B cell (primary cell): ENCODE results near the gene HTR7. TPM values are rescaled to one million over a fixed set of nuclear protein-coding genes. Genes with fewer than 3 reads are reported as not detected.

Experiments used
- ATAC-seq: fragments of 200-7000 bp; cut with Tn5 transposase; one replicate; pipeline ENCODE4 v1.10.0; 2021; ENCODE audit warnings: low read depth, mild to moderate bottlenecking, moderate number of reproducible peaks, moderate library complexity
- CTCF ChIA-PET: fragments of 350-600 bp; sonication (Branson Sonifier 250); formaldehyde crosslinking; loops from one replicate; lab custom pipeline; 2021; ENCODE audit warnings: antibody characterized with exemption, inconsistent platforms; lab: Charles Lee
- POLR2A ChIA-PET: fragments of 350-600 bp; sonication (Branson Sonifier 250); formaldehyde crosslinking; loops from one replicate; lab custom pipeline; 2021; ENCODE audit warnings: antibody characterized with exemption; lab: Charles Lee
- DNase-seq: peaks from one replicate; pipeline ENCODE4 v3.0.0; 2013
- H2AFZ ChIP-seq: 2 replicates; pipeline ENCODE4 v1.6.1; 2012; ENCODE audit warnings: mild to moderate bottlenecking, low read depth, low read length; ENCODE audit not compliant: insufficient read depth, poor library complexity, severe bottlenecking
- H3K27ac ChIP-seq, 2 donors: 1 replicate in 1 of 2; 2 replicates in 1 of 2; pipeline ENCODE4 v1.5.1; 2012 to 2013; ENCODE audit warnings: low read length in 2 of 2, mild to moderate bottlenecking in 2 of 2, moderate library complexity in 1 of 2
- H3K27me3 ChIP-seq, 4 experiments: fragments of 200-600 bp in 1 of 4; sonication (generic) in 1 of 4; replicated peaks in 1 of 4; 1 replicate in 2 of 4; 2 replicates in 2 of 4; pipeline versions ENCODE4 v1.6.1 to v1.7.0; 2013 to 2016; ENCODE audit warnings: low read length in 3 of 4, mild to moderate bottlenecking in 2 of 4, mixed read lengths in 1 of 4, moderate library complexity in 1 of 4; ENCODE audit not compliant: insufficient read depth in 4 of 4, control insufficient read depth in 3 of 4; ENCODE audit errors: control extremely low read depth in 1 of 4
- H3K36me3 ChIP-seq, 2 experiments: replicated peaks in 1 of 2; 1 replicate in 1 of 2; 2 replicates in 1 of 2; pipeline versions ENCODE4 v1.6.1 to v1.7.1; 2013; ENCODE audit warnings: low read length in 1 of 2; ENCODE audit not compliant: insufficient read depth in 2 of 2, control insufficient read depth in 1 of 2; ENCODE audit errors: control extremely low read depth in 1 of 2, extremely low read depth in 1 of 2
- H3K4me1 ChIP-seq, 2 donors: fragments of 200-600 bp in 1 of 2; sonication (generic) in 1 of 2; 1 replicate in 1 of 2; 2 replicates in 1 of 2; pipeline versions ENCODE4 v1.5.1 to v1.6.1; 2013 to 2017; ENCODE audit warnings: low read length in 2 of 2; ENCODE audit not compliant: control insufficient read depth in 2 of 2, insufficient read depth in 2 of 2
- H3K4me2 ChIP-seq: replicated peaks from 2 replicates; pipeline ENCODE3; 2012; ENCODE audit warnings: mild to moderate bottlenecking, low read depth, low read length; ENCODE audit not compliant: poor library complexity, severe bottlenecking
- H3K4me3 ChIP-seq, 5 experiments: fragments of 200-600 bp in 1 of 5; sonication (generic) in 1 of 5; 1 replicate in 3 of 5; 2 replicates in 2 of 5; pipeline versions ENCODE4 v1.5.1 to v1.7.0; 2011 to 2016; ENCODE audit warnings: low read length in 4 of 5, mild to moderate bottlenecking in 4 of 5, low read depth in 2 of 5, control low read depth in 1 of 5, moderate library complexity in 1 of 5; ENCODE audit not compliant: insufficient read depth in 1 of 5; ENCODE audit errors: control extremely low read depth in 1 of 5, extremely low read depth in 1 of 5
- H3K79me2 ChIP-seq: fragments of 200-600 bp; sonication (generic); one replicate; pipeline ENCODE4 v1.6.0; 2016; ENCODE audit warnings: low read length; ENCODE audit not compliant: control insufficient read depth, insufficient read depth
- H3K9ac ChIP-seq: fragments of 200-600 bp; sonication (generic); 2 replicates; pipeline ENCODE4 v1.6.1; 2017; ENCODE audit warnings: mild to moderate bottlenecking, low read length, moderate library complexity
- H3K9me3 ChIP-seq, 3 donors: one replicate each; pipeline versions ENCODE4 v1.6.1 to v1.7.1; 2013; ENCODE audit warnings: low read length in 2 of 3; ENCODE audit not compliant: control insufficient read depth in 2 of 3, insufficient read depth in 1 of 3; ENCODE audit errors: control extremely low read depth in 1 of 3
- H4K20me1 ChIP-seq: 2 replicates; pipeline ENCODE4 v1.6.0; 2012; ENCODE audit warnings: mild to moderate bottlenecking, low read length; ENCODE audit not compliant: insufficient read depth, control insufficient read depth, poor library complexity, severe bottlenecking
- H3K27ac Mint-ChIP-seq: one replicate; pipeline ENCODE4 v1.8.0; 2021; ENCODE audit warnings: mixed read lengths
- H3K27me3 Mint-ChIP-seq: one replicate; pipeline ENCODE4 v1.8.0; 2021; ENCODE audit warnings: mixed read lengths
- H3K4me1 Mint-ChIP-seq: one replicate; pipeline ENCODE4 v1.8.0; 2021; ENCODE audit warnings: mixed read lengths
- H3K4me3 Mint-ChIP-seq: one replicate; pipeline ENCODE4 v1.8.0; 2021; ENCODE audit warnings: mixed read lengths
- H3K9me3 Mint-ChIP-seq: one replicate; pipeline ENCODE4 v1.8.0; 2022; ENCODE audit warnings: mixed read lengths; ENCODE audit not compliant: insufficient read depth
- CTCF ChIP-seq: fragments of 200-600 bp; IDR thresholded peaks from one replicate; pipeline ENCODE4 v1.8.0; 2022; ENCODE audit warnings: antibody characterized with exemption, mild to moderate bottlenecking
- EZH2 ChIP-seq: IDR thresholded peaks from 2 replicates; pipeline ENCODE4 v1.6.1; 2012; ENCODE audit warnings: borderline replicate concordance, low read depth, mild to moderate bottlenecking, moderate library complexity, low read length; ENCODE audit not compliant: insufficient read depth, poor library complexity, severe bottlenecking
- WGBS: methylation state at CpG from one replicate; pipeline ENCODE4 v1.1.5; 2013; ENCODE audit warnings: missing lambda C conversion rate; ENCODE audit not compliant: insufficient coverage; 5-methylcytosine and 5-hydroxymethylcytosine counted together
- intact Hi-C: fragments of 100-400 bp; cut with micrococcal nuclease; formaldehyde crosslinking; loops from one replicate; pipeline ENCODE4 v1.10.0; 2022
- polyA plus RNA-seq: library from polyadenylated mRNA; depleted of rRNA; stranded (reverse); fragments of >200 nt; gene quantifications from 2 replicates; pipeline ENCODE4 v1.2.3, GENCODE V29; 2012
- total RNA-seq, 2 donors: library from RNA; stranded (reverse); fragments of 120-200 nt in 1 of 2; gene quantifications; 1 replicate in 1 of 2; 2 replicates in 1 of 2; pipeline versions ENCODE4 v1.2.3 to v1.2.4, GENCODE V29; 2013 to 2022

HTR7 gene
- total and polyA plus RNA-seq, 2 donors (not counting 1 experiment from before 2014, with no cell fraction given): 0.03 TPM; not detected in 1

- Histone ChIP-seq H3K9me3 (peaks cover 1 to 12% (median 9%) of the 10 kb centered on the region in 3 donors), H3K36me3 (no peaks in the 10 kb centered on the region), H3K4me1 (peaks cover 16 to 17% of the 10 kb centered on the region in 2 donors), H3K27me3 (peaks cover 0 to 44% (median 42%) of the 10 kb centered on the region in 4 experiments), H2AFZ (no peak overlapping the region), H3K9ac (no peak overlapping the region), H3K79me2 (no peaks in the 10 kb centered on the region), H3K4me3 (no peak overlapping the region), H3K27ac (no peak overlapping the region), H4K20me1 (no peaks in the 10 kb centered on the region), H3K4me2 (no peak overlapping the region)
- Mint-ChIP-seq H3K9me3 (peaks cover 8% of the 10 kb centered on the region), H3K4me3 (no peak overlapping the region), H3K27ac (no peak overlapping the region), H3K27me3 (peaks cover 62% of the 10 kb centered on the region), H3K4me1 (peaks cover 13% of the 10 kb centered on the region)
- TF ChIP-seq EZH2 (no peak), CTCF (no peak)
- ATAC-seq (no peak), DNase-seq (no peak)
- WGBS: 100% methylated on average over 1 of the region's 3 CpGs
- ChIA-PET POLR2A (no interaction called here), CTCF (interaction anchor here (2.2 to 3.8 kb wide), 2 partner anchors 10 to 17 kb away, joined by 13 to 24 read pairs; partner anchors contain the start of gene RPP30)
- intact Hi-C loops: no loop called here
These were observed 2.7 kb downstream of the HTR7 start for GRCh38 chr10:90855126-90855525.

- Histone ChIP-seq H3K27ac (no peak overlapping the region), H2AFZ (no peak overlapping the region), H3K27me3 (peaks cover 0 to 29% (median 19%) of the 10 kb centered on the region in 4 experiments), H3K36me3 (no peaks in the 10 kb centered on the region), H3K9me3 (peaks cover 1 to 13% (median 9%) of the 10 kb centered on the region in 3 donors), H3K4me2 (no peak overlapping the region), H4K20me1 (no peaks in the 10 kb centered on the region), H3K9ac (no peak overlapping the region), H3K4me1 (no peaks in the 10 kb centered on the region), H3K79me2 (no peaks in the 10 kb centered on the region), H3K4me3 (no peak overlapping the region)
- Mint-ChIP-seq H3K4me1 (no peaks in the 10 kb centered on the region), H3K4me3 (no peak overlapping the region), H3K9me3 (peaks cover 10% of the 10 kb centered on the region), H3K27ac (no peak overlapping the region), H3K27me3 (peaks cover 61% of the 10 kb centered on the region)
- DNase-seq: no peak
- ChIA-PET CTCF (no interaction called here), POLR2A (no interaction called here)
- no CpG with 5 or more reads among the region's 1 CpG for WGBS
- TF ChIP-seq EZH2: no peak
- no peak for TF ChIP-seq CTCF
- intact Hi-C loops: no loop called here
- no peak for ATAC-seq
These were observed 7.7 kb downstream of the HTR7 start for GRCh38 chr10:90849956-90850749.
